ENCODE results near the gene NR4A3. TPM values are rescaled to one million over a fixed set of nuclear protein-coding genes. Genes with fewer than 3 reads are reported as not detected.

NR4A3 gene
- total and polyA plus RNA-seq, 9 of the 15 experiments (the other 6 are each of a cell fraction or from before 2014, with no cell fraction given): 0.04 to 0.07 TPM; not detected in 7

- TF ChIP-seq ZNF592 (IDR thresholded peaks at IDR 0.05): no peak
Observed at GRCh38 chr9:99833735-99834134, 12.1 kb downstream of the NR4A3 start (continued).

- Histone ChIP-seq H3K9ac (ENCODE audit: insufficient read depth in 1 of 2, low read depth in 2 of 2, low read length in 2 of 2) (no peak overlapping the region), H4K20me1 (replicated peaks; ENCODE audit: control insufficient read depth, insufficient read depth, low read length) (no peaks in the 10 kb centered on the region), H3K4me1 (replicated peaks in 1 of 2; ENCODE audit: control insufficient read depth in 2 of 2, insufficient read depth in 2 of 2, low read length in 2 of 2) (no peaks in the 10 kb centered on the region), H3K79me2 (ENCODE audit: control insufficient read depth, insufficient read depth, low read length) (no peaks in the 10 kb centered on the region), H2AFZ (ENCODE audit: low read depth, low read length) (no peak overlapping the region), H3K27me3 (ENCODE audit: control insufficient read depth in 2 of 2, insufficient read depth in 2 of 2, low read length in 2 of 2) (peaks cover 6 to 7% of the 10 kb centered on the region in 2 experiments; a peak in 4 of 5 replicates), H3K27ac (ENCODE audit: extremely low read depth, low read depth, low read length) (no peak overlapping the region), H3K4me2 (ENCODE audit: insufficient read depth, low read length) (no peak overlapping the region), H3K9me3 (replicated peaks; ENCODE audit: control insufficient read depth, insufficient read depth, low read depth, low read length) (no peaks in the 10 kb centered on the region; the same call in 1 of the 2 replicates), H3K36me3 (ENCODE audit: control insufficient read depth, insufficient read depth, low read length) (no peaks in the 10 kb centered on the region), H3K4me3 (no peak overlapping the region), H3K9me1 (ENCODE audit: control insufficient read depth, insufficient read depth, low read length) (no peaks in the 10 kb centered on the region)
- BruUV-seq (replicated peaks): no TSS peak
- CTCF ChIA-PET (ENCODE audit: low intra/inter-chr PET ratio): no interaction called here
- ATAC-seq: no peak
- no peak for FAIRE-seq
- no peak for DNase-seq (ENCODE audit: extremely low read depth in 1 of 4, low spot score in 3 of 4)
- intact Hi-C loops (cut with micrococcal nuclease) (no loop called here), in situ Hi-C loops (cut with MboI) (no loop called here)
- 8% methylated on average over 3 of the region's 3 CpGs for WGBS (ENCODE audit: insufficient coverage, low coverage, missing lambda C conversion rate)
- TF ChIP-seq KDM5B (IDR thresholded peaks at IDR 0.05; ENCODE audit: insufficient replicate concordance, low read depth, low read length): no peak
- TF ChIP-seq ZBED1 (IDR thresholded peaks at IDR 0.05): no peak
- no peak for TF ChIP-seq CHAMP1 (IDR thresholded peaks at IDR 0.05)
- no peak for TF ChIP-seq HNRNPLL (IDR thresholded peaks at IDR 0.05; ENCODE audit: low read depth, low read length, poor library complexity, severe bottlenecking)
- no peak for TF ChIP-seq RBM17 (IDR thresholded peaks at IDR 0.05; ENCODE audit: borderline replicate concordance, low read depth, low read length)
- no peak for TF ChIP-seq PML (IDR thresholded peaks at IDR 0.05; ENCODE audit: low read length)
- POLR2A ChIA-PET: no interaction called here
Observed at GRCh38 chr9:99834474-99834873, 12.8 kb downstream of the NR4A3 start.
